Measurements from ENCODE around the gene ANP32E.
"Not testable (repeated sequence)": the region's sequence is repeated elsewhere in the genome, so short reads cannot be mapped to it uniquely, and the experiment has no call there.

Gene ANP32E

GRCh38 chr1:150194381-150195031 lies 41.4 kb downstream of the ANP32E start:
- no peak for TF ChIP-seq CTCF (IDR thresholded peaks at IDR 0.05; ENCODE audit: control insufficient read depth, insufficient read depth, low read depth, low read length, missing control alignments)
- peak; percentile 23 for DNase-seq (ENCODE audit: low read depth)
- H3K4me3 ChIP-seq (ENCODE audit: control insufficient read depth, low read depth, low read length), result no peak overlapping the region

- peak; percentile 49 for DNase-seq (ENCODE audit: low read depth)
- TF ChIP-seq CTCF (IDR thresholded peaks at IDR 0.05; ENCODE audit: control insufficient read depth, insufficient read depth, low read depth, low read length, missing control alignments), result no peak
- no peak overlapping the region for H3K4me3 ChIP-seq (ENCODE audit: control insufficient read depth, low read depth, low read length)
Observed at GRCh38 chr1:150192012-150192411, 43.9 kb downstream of the ANP32E start.

- DNase-seq (ENCODE audit: low read depth), result no peak
- TF ChIP-seq CTCF (IDR thresholded peaks at IDR 0.05; ENCODE audit: control insufficient read depth, insufficient read depth, low read depth, low read length, missing control alignments), result no peak
Observed at GRCh38 chr1:150187560-150187931, 48.4 kb downstream of the ANP32E start.

GRCh38 chr1:150186789-150187559 lies 48.9 kb downstream of the ANP32E start:
- TF ChIP-seq CTCF (IDR thresholded peaks at IDR 0.05; ENCODE audit: control insufficient read depth, insufficient read depth, low read depth, low read length, missing control alignments), result peak; percentile 32
- peak; percentile 17 for DNase-seq (ENCODE audit: low read depth)
- no peak overlapping the region for H3K4me3 ChIP-seq (ENCODE audit: control insufficient read depth, low read depth, low read length)

More at GRCh38 chr1:150187560-150187931, 48.4 kb downstream of the ANP32E start:
- no peak overlapping the region for H3K4me3 ChIP-seq (ENCODE audit: control insufficient read depth, low read depth, low read length)

- H3K4me3 ChIP-seq (ENCODE audit: control insufficient read depth, low read depth, low read length); DNase-seq (ENCODE audit: low read depth): not testable (repeated sequence)
Observed at GRCh38 chr1:150186438-150186788, 49.5 kb downstream of the ANP32E start.

- TF ChIP-seq CTCF (IDR thresholded peaks at IDR 0.05; ENCODE audit: control insufficient read depth, insufficient read depth, low read depth, low read length, missing control alignments), result no peak
- H3K4me3 ChIP-seq (ENCODE audit: control insufficient read depth, low read depth, low read length), result no peak overlapping the region
- no peak for DNase-seq (ENCODE audit: low read depth)
Observed at GRCh38 chr1:150185481-150185880, 50.4 kb downstream of the ANP32E start.

- no peak overlapping the region for H3K4me3 ChIP-seq (ENCODE audit: control insufficient read depth, low read depth, low read length)
- DNase-seq (ENCODE audit: low read depth), result no peak
Observed at GRCh38 chr1:150183061-150183460, 52.9 kb downstream of the ANP32E start.

More at GRCh38 chr1:150183061-150183460, 52.9 kb downstream of the ANP32E start:
- TF ChIP-seq CTCF (IDR thresholded peaks at IDR 0.05; ENCODE audit: control insufficient read depth, insufficient read depth, low read depth, low read length, missing control alignments), result no peak

Measured in AG09309 (cell line).